Lower lobe of right lung (tissue), 2 donors: ENCODE measurements around the gene GDF15. TPM values are rescaled to one million over a fixed set of nuclear protein-coding genes. Genes with fewer than 3 reads are reported as not detected.

Experiments
- ATAC-seq, 2 donors: fragments of 200-7000 bp; cut with Tn5 transposase; one replicate each; pipeline ENCODE4 v1.9.1; 2020 to 2022; ENCODE audit warnings: mild to moderate bottlenecking in 2 of 2, moderate library complexity in 2 of 2
- DNase-seq: peaks from one replicate; pipeline ENCODE4 v3.0.0-alpha.2; 2020
- H3K27ac ChIP-seq: fragments of 200-600 bp; one replicate; pipeline ENCODE4 v1.8.0; 2022
- H3K27me3 ChIP-seq: fragments of 200-600 bp; one replicate; pipeline ENCODE4 v1.8.0; 2022; ENCODE audit warnings: low read depth
- H3K36me3 ChIP-seq: fragments of 200-600 bp; one replicate; pipeline ENCODE4 v1.8.0; 2022; ENCODE audit warnings: mild to moderate bottlenecking
- H3K4me1 ChIP-seq: fragments of 200-600 bp; one replicate; pipeline ENCODE4 v1.8.0; 2022
- H3K4me3 ChIP-seq: fragments of 200-600 bp; one replicate; pipeline ENCODE4 v1.8.0; 2022; ENCODE audit warnings: mild to moderate bottlenecking
- H3K9me3 ChIP-seq: fragments of 200-600 bp; one replicate; pipeline ENCODE4 v1.8.0; 2022
- intact Hi-C: fragments of 100-400 bp; cut with DNase I; formaldehyde crosslinking; loops from one replicate; pipeline ENCODE4 v1.11.0; 2022
- total RNA-seq: library from RNA; stranded (reverse); fragmentation: NEBNext Ultra II Directional; extraction: Animal tissue kit (Norgen Biotek cat#: 25700); gene quantifications from one replicate; pipeline ENCODE4 v1.2.1, GENCODE V29; 2021
- TF ChIP-seq, protein P1 (sequence below): fragments of 200-600 bp; IDR thresholded peaks from one replicate; pipeline ENCODE4 v1.8.0; 2022; ENCODE audit warnings: antibody characterized with exemption, mild to moderate bottlenecking
- donor health status: DM: no; HTN: yes; CAD: no; lungs with severe emphysema.

The GDF15 gene
- total RNA-seq, 1 donor from 2014 or later: 21.2 TPM

DNA sequence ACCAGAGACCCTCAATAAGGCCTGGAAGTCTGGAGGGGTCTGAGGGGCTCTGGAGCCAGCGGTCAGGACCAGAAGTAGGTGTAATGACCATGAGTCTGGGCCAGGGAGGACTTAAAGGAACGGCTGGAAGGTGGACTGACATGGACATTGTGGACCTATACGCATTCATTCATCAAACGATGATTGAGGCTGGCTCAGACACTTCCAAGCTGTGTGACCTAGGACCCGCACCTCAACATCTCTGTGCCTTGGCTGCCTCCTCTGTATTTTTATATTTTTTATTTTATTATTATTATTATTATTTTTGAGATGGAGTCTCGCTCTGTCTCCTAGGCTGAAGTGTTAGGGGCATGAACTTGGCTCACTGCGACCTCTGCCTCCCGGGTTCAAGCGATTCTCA is 20.8 kb downstream of the GDF15 start:
- DNase-seq: no peak
- no peak overlapping the region for H3K27ac ChIP-seq
- no peaks in the 10 kb centered on the region for H3K36me3 ChIP-seq
- no peaks in the 10 kb centered on the region for H3K27me3 ChIP-seq
- ATAC-seq: no peak
- TF ChIP-seq, protein P1, sequence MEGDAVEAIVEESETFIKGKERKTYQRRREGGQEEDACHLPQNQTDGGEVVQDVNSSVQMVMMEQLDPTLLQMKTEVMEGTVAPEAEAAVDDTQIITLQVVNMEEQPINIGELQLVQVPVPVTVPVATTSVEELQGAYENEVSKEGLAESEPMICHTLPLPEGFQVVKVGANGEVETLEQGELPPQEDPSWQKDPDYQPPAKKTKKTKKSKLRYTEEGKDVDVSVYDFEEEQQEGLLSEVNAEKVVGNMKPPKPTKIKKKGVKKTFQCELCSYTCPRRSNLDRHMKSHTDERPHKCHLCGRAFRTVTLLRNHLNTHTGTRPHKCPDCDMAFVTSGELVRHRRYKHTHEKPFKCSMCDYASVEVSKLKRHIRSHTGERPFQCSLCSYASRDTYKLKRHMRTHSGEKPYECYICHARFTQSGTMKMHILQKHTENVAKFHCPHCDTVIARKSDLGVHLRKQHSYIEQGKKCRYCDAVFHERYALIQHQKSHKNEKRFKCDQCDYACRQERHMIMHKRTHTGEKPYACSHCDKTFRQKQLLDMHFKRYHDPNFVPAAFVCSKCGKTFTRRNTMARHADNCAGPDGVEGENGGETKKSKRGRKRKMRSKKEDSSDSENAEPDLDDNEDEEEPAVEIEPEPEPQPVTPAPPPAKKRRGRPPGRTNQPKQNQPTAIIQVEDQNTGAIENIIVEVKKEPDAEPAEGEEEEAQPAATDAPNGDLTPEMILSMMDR: no peak
- no peaks in the 10 kb centered on the region for H3K9me3 ChIP-seq
- intact Hi-C loops: no loop called here
- no peak overlapping the region for H3K4me3 ChIP-seq
- no peaks in the 10 kb centered on the region for H3K4me1 ChIP-seq

DNA sequence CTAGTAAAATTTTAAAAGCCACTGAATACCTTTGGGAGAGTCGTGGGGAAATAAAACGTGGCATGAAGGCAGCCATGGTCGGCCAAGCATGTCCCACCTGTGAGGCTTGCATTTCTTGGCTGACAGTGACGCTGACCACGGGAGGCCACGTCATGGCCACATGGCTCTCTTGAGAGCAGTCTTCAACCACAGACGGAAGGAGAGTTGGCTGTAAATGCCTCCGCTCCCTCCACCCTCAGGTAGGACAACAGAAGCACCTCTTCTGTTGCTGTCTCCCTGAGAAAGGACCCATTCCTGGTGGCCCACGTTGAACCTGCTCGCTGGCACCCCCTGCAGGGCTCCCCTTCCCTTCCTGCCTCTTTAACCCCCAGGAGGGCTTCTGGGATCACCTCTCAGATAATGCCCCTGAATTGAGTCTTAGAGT is 22.1 kb downstream of the GDF15 start:
- H3K9me3 ChIP-seq: no peaks in the 10 kb centered on the region
- peak; percentile 60 to 71 for ATAC-seq
- no peak overlapping the region for H3K4me3 ChIP-seq
- H3K36me3 ChIP-seq: no peaks in the 10 kb centered on the region
- no peaks in the 10 kb centered on the region for H3K4me1 ChIP-seq
- no peak overlapping the region for H3K27ac ChIP-seq
- TF ChIP-seq, protein P1: peak; percentile 57
- intact Hi-C loops: no loop called here
- H3K27me3 ChIP-seq: no peaks in the 10 kb centered on the region
- DNase-seq: peak; percentile 75

DNA sequence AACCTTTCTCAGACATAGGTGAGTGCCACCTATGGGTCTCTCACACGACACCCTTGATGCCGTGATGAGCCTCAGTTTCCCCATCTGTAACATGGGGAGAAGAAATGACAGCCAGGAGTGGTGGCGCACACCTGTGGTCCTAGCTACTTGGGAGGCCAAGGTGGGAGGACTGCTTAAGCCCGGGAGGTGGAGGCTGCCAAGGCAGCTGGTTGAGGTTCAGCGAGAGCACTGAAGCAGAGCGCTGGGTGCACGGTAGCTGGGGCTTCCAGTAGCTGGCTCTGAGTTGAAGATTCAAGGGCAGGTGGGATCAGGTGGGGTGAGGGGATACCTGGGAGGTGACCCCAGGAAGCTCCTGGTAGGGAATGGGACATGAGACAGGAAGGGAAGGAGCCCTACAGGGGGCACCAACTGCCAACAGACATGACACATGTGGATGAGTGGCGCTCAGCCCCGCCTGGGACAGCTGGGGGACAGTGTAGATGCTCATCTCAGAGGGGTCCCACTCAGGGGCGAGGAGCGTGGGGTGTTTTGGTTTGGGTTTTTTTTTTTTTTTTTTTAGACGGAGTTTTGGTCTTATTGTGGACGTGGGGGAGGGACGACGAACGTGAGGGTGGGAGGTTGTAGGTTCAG is 26.8 kb downstream of the GDF15 start:
- peaks cover 38% of the 10 kb centered on the region for H3K4me1 ChIP-seq
- no peak overlapping the region for H3K4me3 ChIP-seq
- ATAC-seq: no peak
- no peaks in the 10 kb centered on the region for H3K9me3 ChIP-seq
- no peaks in the 10 kb centered on the region for H3K27me3 ChIP-seq
- TF ChIP-seq, protein P1: no peak
- intact Hi-C loops: no loop called here
- H3K36me3 ChIP-seq: no peaks in the 10 kb centered on the region
- peak; percentile 35 for DNase-seq
- H3K27ac ChIP-seq: no peak overlapping the region

DNA sequence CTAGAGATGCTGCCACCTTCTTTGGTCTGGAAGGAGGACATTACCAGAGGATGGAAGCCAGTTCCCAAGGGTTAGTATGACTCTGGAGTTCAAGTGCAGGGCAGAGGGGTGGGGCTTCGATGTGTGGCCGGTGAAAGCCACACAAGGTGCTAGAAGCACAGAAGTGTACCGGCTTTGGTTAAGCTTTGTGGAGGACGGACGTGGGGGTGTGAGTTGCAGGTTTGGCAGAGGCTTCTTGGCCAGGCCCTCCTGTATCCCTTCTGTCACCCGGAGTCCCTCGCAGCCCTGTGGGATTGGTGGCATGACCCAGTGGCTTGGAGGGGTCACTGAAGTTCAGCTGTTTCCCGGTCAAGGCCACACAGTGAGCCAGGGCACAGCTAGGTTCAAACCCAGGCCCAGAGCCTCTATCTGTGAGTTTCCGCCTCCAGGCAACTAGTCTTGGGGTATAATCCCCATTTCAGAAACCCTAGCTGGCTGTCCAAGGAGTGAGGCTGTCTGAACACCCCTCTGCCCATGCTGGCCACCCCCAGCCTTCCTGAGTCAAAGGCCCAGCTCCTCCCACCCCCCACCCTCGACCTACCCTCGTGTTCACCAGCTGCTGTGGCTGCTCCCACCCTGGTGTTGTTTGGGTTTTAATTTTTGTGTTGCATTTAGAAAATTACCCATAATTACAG is 28.7 kb downstream of the GDF15 start:
- Histone ChIP-seq H3K9me3 (no peaks in the 10 kb centered on the region), H3K4me3 (peak overlapping the region; percentile 80), H3K27ac (peak overlapping the region; percentile 97), H3K4me1 (peaks cover 51% of the 10 kb centered on the region), H3K36me3 (no peaks in the 10 kb centered on the region), H3K27me3 (no peaks in the 10 kb centered on the region)
- TF ChIP-seq, protein P1: no peak
- peak; percentile 51 for DNase-seq
- no peak for ATAC-seq
- intact Hi-C loops: no loop called here

DNA sequence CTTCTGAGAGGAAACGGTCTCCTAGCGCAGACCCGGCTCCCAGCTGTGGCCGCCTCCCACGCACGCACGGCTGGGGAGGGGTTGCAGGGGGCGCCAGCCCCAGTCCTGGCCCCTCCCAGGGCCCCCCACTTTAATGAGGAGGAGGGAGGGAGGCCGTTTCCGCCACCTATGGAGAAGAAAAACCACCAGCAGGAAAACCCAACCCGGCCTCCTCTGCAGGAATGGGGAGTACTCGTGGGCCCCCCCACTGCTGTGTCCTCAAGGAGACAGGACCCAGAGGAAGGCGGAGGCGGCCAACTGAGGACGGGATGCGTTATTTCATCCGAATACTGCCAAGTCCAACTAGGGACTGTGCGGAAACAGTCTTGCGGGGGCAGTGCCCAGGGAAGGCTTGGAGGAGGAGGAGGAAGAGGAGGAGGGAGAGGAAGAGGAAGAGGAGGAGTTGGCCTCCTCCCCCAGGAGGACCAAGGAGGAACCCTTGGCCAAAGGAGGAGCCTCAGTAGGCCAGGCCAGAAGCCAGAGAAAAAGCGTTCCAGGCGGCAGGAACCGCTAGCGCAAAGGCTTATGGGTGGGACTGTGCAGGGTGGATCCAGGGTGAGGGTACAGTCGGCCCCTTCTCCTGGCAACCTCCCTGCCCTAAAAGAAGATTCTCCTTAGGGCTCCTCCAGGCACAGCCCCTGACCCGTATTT is 29.4 kb downstream of the GDF15 start:
- intact Hi-C loops: no loop called here
- no peaks in the 10 kb centered on the region for H3K36me3 ChIP-seq
- ATAC-seq (peak; percentile 1 to 6), DNase-seq (peak; percentile 79)
- H3K4me3 ChIP-seq: peak overlapping the region; percentile 80
- TF ChIP-seq, protein P1: no peak
- H3K27me3 ChIP-seq: no peaks in the 10 kb centered on the region
- H3K27ac ChIP-seq: peak overlapping the region; percentile 97
- no peaks in the 10 kb centered on the region for H3K9me3 ChIP-seq
- peaks cover 55% of the 10 kb centered on the region for H3K4me1 ChIP-seq
